ENCODE data around the gene ITGA8.
"Not testable (repeated sequence)": the region's sequence is repeated elsewhere in the genome, so short reads cannot be mapped to it uniquely, and the experiment has no call there.

The ITGA8 gene

GRCh38 chr10:15719899-15720634, at the start of gene ITGA8:
Gene ITGA8 (minus strand): TSS chr10:15719922. CDS start chr10:15719771, 151 bp downstream.
- DNase-seq (ENCODE audit: low read depth) = peak; percentile 60

GRCh38 chr10:15764892-15765454, 45.3 kb upstream of the ITGA8 start:
- DNase-seq (ENCODE audit: low read depth) = no peak

GRCh38 chr10:15763006-15763405, 43.3 kb upstream of the ITGA8 start:
- no peak for DNase-seq (ENCODE audit: low read depth)

GRCh38 chr10:15762239-15762638, 42.5 kb upstream of the ITGA8 start:
- not testable (repeated sequence) for DNase-seq (ENCODE audit: low read depth)

GRCh38 chr10:15761224-15761623, 41.5 kb upstream of the ITGA8 start:
- DNase-seq (ENCODE audit: low read depth) = not testable (repeated sequence)

- no peak for DNase-seq (ENCODE audit: low read depth)
Measured at GRCh38 chr10:15760681-15761080, 41.0 kb upstream of the ITGA8 start.

GRCh38 chr10:15759265-15759664, 39.5 kb upstream of the ITGA8 start:
- DNase-seq (ENCODE audit: low read depth) = no peak

GRCh38 chr10:15758618-15759017, 38.9 kb upstream of the ITGA8 start:
- DNase-seq (ENCODE audit: low read depth) = no peak

GRCh38 chr10:15754937-15755336, 35.2 kb upstream of the ITGA8 start:
- no peak for DNase-seq (ENCODE audit: low read depth)

GRCh38 chr10:15751046-15751445, 31.3 kb upstream of the ITGA8 start:
- no peak for DNase-seq (ENCODE audit: low read depth)

GRCh38 chr10:15748126-15748525, 28.4 kb upstream of the ITGA8 start:
- DNase-seq (ENCODE audit: low read depth) = peak; percentile 34

GRCh38 chr10:15747632-15748031, 27.9 kb upstream of the ITGA8 start:
- DNase-seq (ENCODE audit: low read depth) = no peak

GRCh38 chr10:15745751-15746150, 26.0 kb upstream of the ITGA8 start:
- peak; percentile 55 for DNase-seq (ENCODE audit: low read depth)

- DNase-seq (ENCODE audit: low read depth) = peak; percentile 72
Measured at GRCh38 chr10:15744217-15744865, 24.6 kb upstream of the ITGA8 start.

- DNase-seq (ENCODE audit: low read depth) = no peak
Measured at GRCh38 chr10:15743443-15743842, 23.7 kb upstream of the ITGA8 start.

GRCh38 chr10:15742836-15743235, 23.1 kb upstream of the ITGA8 start:
- DNase-seq (ENCODE audit: low read depth) = no peak

GRCh38 chr10:15742102-15742501, 22.4 kb upstream of the ITGA8 start:
- DNase-seq (ENCODE audit: low read depth) = no peak

GRCh38 chr10:15741581-15741980, 21.9 kb upstream of the ITGA8 start:
- DNase-seq (ENCODE audit: low read depth) = no peak

- no peak for DNase-seq (ENCODE audit: low read depth)
Measured at GRCh38 chr10:15740261-15740660, 20.5 kb upstream of the ITGA8 start.

GRCh38 chr10:15739254-15739970, 19.7 kb upstream of the ITGA8 start:
- DNase-seq (ENCODE audit: low read depth) = no peak

- DNase-seq (ENCODE audit: low read depth) = peak; percentile 20
Measured at GRCh38 chr10:15738270-15738925, 18.7 kb upstream of the ITGA8 start.

GRCh38 chr10:15737656-15738055, 17.9 kb upstream of the ITGA8 start:
- DNase-seq (ENCODE audit: low read depth) = no peak

All from EH (cell line).